ENCODE measurements around the gene KCNK1.

KCNK1 gene

GRCh38 chr1:233613252-233614172 lies at the start of gene KCNK1:
Gene KCNK1, plus strand, starts transcription at chr1:233614106. Its CDS starts 66 bp downstream, at chr1:233614172.
- DNase-seq, result no peak

DNA sequence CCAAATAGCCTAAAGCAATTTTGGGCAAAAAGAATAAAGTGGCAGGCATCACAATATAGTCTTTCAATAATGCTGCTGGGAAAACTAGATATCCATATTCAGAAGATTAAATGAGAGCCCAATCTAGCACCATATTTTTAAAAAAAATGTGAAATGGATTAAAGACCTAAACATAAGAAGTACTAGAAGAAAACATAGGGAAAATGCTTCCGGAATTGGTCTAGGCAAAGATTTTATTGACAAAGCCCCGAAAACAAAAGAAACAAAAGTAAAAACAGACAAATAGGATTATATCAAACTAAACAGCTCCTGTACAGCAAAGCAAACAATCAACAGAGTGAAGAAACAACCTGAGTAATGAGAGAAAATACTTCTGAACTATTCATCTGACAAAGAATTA lies 48.6 kb upstream of the KCNK1 start:
- no peak for DNase-seq

- no peak for DNase-seq
Observed at GRCh38 chr1:233566886-233567285, 47.0 kb upstream of the KCNK1 start.

GRCh38 chr1:233569636-233570035 lies 44.3 kb upstream of the KCNK1 start:
- DNase-seq, result no peak

- DNase-seq, result no peak
Observed at GRCh38 chr1:233570216-233570615, 43.7 kb upstream of the KCNK1 start.

DNA sequence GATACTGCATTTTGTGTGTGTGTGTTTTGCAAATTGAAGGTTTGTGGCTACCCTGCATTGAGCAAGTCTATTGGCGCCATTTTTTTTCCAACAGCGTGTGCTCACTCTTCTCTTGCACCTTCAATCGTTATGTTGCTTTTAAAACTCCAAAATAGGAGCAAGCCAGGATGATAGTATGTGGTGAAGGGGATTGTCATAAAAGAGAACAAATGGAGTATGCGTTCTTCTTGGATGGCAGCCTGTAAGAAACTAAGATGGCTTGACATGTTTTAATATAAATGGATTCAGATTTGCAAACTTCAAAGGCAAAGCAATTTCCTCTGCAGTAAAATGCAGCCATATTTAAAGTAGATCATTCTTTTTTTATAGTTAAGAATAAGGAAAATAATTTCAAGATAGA lies 43.2 kb upstream of the KCNK1 start:
- no peak for DNase-seq

DNA sequence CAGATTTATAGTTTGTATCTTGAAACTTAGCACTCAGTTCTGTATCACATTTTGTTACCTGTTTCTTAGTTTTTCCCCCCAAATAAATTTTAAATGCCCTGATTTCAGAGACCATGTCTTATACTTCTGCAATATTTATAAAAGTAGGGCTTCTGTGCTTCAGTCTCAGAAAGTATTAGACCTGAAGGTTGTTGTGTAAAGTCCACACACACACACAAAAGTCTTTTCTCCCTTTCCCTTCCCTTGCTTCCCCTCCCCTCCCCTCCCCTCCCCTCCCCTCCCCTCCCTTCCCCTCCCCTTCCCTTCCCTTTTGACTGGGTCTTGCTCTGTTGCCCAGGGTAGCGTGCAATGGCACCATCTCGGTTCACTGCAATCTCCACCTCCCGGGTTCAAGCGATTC lies 41.0 kb upstream of the KCNK1 start:
- no peak for DNase-seq

GRCh38 chr1:233575450-233575849 lies 38.5 kb upstream of the KCNK1 start:
- no peak for DNase-seq

- DNase-seq, result no peak
Observed at GRCh38 chr1:233582439-233582838, 31.5 kb upstream of the KCNK1 start.

GRCh38 chr1:233584376-233584775 lies 29.5 kb upstream of the KCNK1 start:
- DNase-seq, result no peak

DNA sequence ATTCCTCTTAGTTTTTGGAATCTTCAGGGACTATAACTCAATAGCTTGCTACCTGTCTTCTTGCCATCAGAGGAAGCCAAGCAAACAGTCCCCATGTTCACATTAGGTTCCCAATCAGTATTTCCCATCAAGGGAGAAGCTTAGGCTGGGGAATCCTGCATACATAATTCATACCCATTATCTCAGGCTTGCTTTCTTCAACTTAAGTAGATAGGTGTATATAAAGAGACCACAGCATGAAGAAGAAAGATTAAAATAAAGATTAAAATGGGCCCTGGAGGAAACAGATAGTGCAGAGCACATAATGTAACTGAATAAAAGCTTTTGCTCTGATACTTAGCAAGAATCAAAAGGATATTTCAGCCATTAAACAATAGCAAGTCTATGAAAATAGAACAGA lies 29.0 kb upstream of the KCNK1 start:
- no peak for DNase-seq

DNA sequence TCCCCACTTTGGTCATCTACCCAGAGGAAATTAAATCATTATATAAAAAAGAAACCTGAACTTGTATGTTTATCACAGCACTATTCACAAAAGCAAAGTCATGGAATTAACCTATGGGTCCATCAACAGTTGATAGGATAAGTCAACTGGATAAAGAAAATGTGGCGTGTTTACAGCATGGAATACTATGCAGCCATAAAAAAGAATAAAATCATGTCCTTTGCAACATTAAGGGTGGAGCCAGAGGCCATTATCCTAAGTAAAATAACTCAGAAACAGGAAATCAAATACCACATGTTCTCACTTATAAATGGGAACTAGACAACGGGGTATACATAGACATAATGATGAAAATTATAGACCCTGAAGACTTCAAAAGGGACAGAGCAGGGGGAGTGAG lies 27.6 kb upstream of the KCNK1 start:
- DNase-seq, result no peak

- no peak for DNase-seq
Observed at GRCh38 chr1:233587196-233587595, 26.7 kb upstream of the KCNK1 start.

GRCh38 chr1:233587958-233588799 lies 25.7 kb upstream of the KCNK1 start:
- DNase-seq, result no peak

- no peak for DNase-seq
Observed at GRCh38 chr1:233597489-233597901, 16.4 kb upstream of the KCNK1 start.

DNA sequence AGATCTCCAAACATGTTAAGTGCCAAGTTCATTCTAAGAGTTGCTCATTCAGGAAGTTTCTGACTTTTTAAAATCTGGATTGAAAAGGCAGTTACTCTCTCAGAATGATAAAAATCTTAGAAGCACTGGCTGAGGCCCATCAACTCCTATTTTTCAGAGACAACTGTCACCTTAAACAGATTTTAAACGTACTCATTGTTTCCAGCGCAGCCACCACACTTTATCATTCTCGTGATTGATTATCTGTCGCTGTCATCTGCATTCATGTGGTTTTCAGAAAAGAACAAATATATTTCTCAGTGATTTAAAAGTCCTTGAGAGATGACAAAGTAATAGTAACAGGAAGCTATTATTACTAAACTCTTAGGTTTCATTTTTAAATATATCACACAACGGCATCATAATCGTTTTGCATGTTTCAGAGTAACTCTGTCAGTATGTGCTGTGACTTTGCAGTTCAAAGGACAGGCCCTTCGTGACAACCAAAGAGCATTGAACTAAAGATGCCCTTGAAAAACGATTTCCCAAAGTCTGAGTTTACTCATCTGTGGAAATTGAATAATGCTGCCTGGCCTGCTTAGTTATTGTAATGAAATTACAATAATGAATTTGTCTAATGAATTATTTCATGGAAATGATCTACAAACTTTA lies 14.9 kb upstream of the KCNK1 start:
- no peak for DNase-seq

DNA sequence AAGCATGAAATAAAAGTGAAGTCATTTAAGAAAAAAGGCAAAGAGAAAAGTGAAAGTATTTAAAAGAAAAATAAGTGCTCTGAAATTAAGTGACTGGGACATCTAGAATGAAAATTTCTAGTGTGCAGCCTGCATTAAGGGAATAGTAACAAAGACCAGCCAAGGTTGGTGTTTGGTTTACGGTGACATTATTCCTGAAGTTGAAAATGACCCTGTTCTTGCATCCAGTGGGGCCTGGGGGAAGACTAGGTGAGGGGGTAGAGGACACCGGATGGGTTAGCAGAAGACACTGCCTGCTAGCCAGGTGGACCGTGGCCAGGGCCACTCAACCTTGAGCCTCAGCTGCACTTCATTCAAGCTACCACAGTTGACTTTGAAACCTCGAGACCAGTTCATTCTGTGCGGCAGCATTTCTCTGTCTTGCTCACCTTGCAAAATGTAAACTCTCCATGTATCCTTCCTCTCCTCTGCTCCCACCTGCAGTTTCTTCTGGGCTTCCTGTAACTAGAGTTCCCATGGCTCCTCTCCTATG lies 14.3 kb upstream of the KCNK1 start:
- no peak for DNase-seq

- no peak for DNase-seq
Observed at GRCh38 chr1:233600488-233600887, 13.4 kb upstream of the KCNK1 start.

- DNase-seq, result no peak
Observed at GRCh38 chr1:233603478-233603877, 10.4 kb upstream of the KCNK1 start.

- DNase-seq, result no peak
Observed at GRCh38 chr1:233605205-233605604, 8.7 kb upstream of the KCNK1 start.

- no peak for DNase-seq
Observed at GRCh38 chr1:233606813-233607212, 7.1 kb upstream of the KCNK1 start.

- DNase-seq, result no peak
Observed at GRCh38 chr1:233607252-233608119, 6.4 kb upstream of the KCNK1 start.
